Stimulated activated CD4-positive, alpha-beta T cell treated with anti-CD3 and anti-CD28 coated beads, Interleukin-12 subunit alpha, Interleukin-12 subunit beta, amount 100 ng/mL, for 48 hours (primary cell): ENCODE data around the gene LACRT.

Source experiments
- DNase-seq, 3 donors: peaks; one replicate each; pipeline ENCODE4 v3.0.0-alpha.2; 2020; ENCODE audit warnings: low read depth in 2 of 3, low spot score in 1 of 3

The LACRT gene

DNA sequence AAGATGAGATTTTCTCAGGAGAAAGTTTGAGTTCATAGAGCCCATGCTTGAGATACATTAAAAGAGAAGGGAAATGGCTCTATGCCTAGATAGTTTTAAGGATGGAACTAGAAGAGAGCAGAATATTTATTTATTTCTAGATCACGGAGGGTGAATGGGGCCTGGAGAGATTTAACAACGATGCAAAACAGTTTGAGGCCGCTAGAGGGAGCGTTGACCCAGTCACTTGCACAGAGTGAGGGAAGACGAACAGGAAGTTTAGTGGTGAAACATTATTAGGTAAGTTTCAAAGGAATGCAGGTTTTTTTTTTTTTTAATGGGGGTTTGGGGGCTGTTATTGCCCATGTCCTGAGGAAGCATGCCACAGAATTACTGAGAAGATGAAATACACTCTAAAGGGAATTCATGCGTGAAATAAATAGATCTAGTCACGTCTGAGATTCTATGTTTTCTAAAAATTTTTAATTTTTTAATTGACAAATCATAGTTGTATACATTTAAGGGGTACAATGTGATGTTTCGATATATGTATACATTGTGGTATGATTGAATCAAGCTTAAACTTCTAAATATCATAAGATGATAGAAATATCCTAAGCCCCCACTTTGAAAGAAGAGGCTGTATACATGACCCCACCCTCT, 31.4 kb downstream of the LACRT start:
- DNase-seq: peak; percentile 44 to 67 (median 48)

GRCh38 chr12:54602661-54603060, 32.0 kb downstream of the LACRT start:
- DNase-seq: no peak

- DNase-seq: no peak
These were observed 32.9 kb downstream of the LACRT start for GRCh38 chr12:54601841-54602240.

- DNase-seq: no peak
These were observed 35.7 kb downstream of the LACRT start for GRCh38 chr12:54598970-54599369.

- DNase-seq: peak; percentile 25 to 56 (median 48)
These were observed 38.2 kb downstream of the LACRT start for GRCh38 chr12:54596526-54596946.

DNA sequence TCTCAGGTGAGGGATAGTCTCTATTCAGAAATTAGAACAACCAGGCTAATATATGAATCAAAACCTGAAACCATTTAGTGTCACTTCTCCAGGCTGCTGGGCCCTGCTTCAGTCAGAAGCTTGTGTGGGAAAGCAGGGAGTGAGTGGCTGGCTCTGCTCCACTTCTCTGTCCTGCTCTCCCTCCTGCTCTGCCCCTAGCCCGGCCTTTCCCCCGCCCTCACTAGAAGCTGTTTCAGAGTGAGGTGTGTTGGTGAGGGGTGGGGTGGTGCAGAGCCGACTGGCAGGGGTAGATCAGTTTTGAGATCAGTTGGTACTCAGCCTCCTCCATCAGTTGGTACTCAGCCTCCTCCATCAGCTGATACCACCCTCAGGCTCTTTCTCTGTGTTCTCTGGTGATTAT, 39.2 kb downstream of the LACRT start:
- no peak for DNase-seq

GRCh38 chr12:54593725-54594124, 41.0 kb downstream of the LACRT start:
- DNase-seq: no peak

GRCh38 chr12:54593135-54593534, 41.6 kb downstream of the LACRT start:
- DNase-seq: no peak

DNA sequence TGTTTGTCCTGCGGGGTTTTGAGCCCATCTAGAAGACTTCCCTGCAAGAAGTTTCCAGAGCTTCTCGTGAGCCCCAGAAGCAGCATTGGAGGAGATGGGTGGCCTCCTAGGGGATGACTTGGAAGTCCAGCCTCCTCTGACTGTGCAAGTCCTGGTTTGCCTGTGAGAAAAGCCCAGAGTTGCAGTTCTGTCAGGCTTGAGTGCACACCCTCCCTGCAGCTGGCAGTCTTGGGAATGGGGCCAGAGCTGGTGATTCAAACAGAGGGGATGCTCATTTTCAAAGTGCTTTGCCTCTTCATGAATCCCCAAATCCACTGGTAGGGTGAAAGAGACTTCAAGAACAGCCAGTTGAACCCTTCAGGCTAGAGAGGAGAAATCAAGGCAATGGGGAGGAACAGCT, 42.4 kb downstream of the LACRT start:
- DNase-seq: no peak

GRCh38 chr12:54590978-54591591, 43.6 kb downstream of the LACRT start:
- no peak for DNase-seq

- DNase-seq: no peak
These were observed 44.7 kb downstream of the LACRT start for GRCh38 chr12:54589964-54590363.

DNA sequence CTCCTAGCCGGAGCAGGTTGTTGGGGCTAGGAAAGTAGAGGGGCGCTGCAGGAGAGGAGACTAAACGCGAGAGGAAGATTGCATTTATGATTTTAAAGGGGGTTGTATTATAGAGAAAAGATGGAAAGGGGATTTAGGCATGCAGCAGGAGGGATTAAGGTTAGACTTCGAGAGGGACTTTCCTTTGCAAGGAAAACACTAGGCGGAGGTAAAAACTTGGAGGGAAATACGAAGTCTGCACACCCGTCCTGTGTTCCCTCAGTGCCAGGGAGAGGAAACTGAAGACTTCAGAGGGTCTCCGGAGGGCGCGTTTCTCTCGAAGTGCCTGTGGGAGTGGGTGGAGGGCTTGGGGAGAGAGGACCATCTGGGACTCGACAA, 45.8 kb downstream of the LACRT start:
- no peak for DNase-seq

- DNase-seq: no peak
These were observed 46.4 kb downstream of the LACRT start, which contains the start of gene PPP1R1A for GRCh38 chr12:54588110-54588889. Gene PPP1R1A, minus strand, starts transcription at chr12:54588659. Its CDS starts 171 bp downstream, at chr12:54588488.

GRCh38 chr12:54587315-54587873, 47.3 kb downstream of the LACRT start:
- no peak for DNase-seq

DNA sequence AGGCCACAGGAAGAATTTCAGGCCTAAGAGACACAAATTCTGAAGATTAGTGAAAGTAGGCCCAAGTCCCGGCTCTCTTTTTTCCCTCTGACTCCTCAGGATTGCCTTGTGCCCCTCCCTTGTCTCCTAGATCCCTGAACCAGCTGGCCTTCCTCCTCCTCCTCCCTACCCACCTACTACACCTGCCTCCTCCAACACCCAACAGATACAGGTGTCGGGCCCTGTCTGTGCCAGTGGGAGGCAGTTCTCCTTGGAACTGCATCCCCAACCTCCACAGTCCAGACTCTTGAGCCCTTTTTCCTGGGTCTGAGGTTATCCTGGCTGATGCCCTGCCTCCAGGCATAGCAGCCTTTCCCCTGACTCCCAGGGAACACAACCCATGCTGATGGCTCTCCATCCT, 48.1 kb downstream of the LACRT start:
- DNase-seq: no peak

GRCh38 chr12:54585243-54585642, 49.5 kb downstream of the LACRT start:
- no peak for DNase-seq

DNA sequence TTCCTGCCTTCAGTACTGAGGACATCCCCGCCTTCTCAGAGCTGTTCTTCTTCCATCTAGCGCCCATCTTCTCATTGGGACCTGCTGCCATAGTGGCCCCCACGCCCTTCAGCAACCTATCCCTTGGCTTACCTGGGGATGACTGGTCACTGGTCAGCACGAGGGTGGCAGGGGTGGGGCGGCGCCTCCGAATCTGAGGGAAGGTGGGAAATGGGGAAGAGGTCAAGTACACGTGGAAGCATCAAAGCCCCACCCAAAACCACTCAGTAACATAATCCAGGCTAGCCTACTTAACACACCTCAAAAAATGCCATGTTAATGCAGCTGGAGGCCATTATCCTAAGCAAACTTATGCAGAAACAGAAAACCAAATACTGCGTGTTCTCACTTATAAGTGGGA, 50.6 kb downstream of the LACRT start:
- no peak for DNase-seq

DNA sequence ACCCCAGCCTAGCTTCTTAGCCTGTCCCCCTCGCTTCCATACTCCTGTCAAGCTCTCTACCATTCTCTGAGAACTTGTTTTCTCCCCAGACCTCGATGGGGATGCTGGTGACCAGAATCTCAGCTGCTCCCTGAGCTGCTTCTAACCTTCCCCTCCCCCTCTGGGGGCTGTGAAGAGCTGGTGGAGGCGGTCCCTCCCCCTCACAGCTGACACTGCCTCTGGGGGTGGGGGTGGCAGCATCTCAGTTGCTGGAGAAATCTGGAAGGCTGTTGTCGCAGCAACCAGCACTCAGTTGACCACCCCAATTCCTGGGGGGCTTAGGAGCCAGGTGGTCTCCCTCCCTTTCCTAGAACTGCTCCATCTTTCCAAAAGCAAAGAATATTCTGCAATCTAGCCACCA, 51.0 kb downstream of the LACRT start:
- no peak for DNase-seq

- no peak for DNase-seq
These were observed 53.3 kb downstream of the LACRT start for GRCh38 chr12:54581412-54581811.
